Activated CD4-positive, CD25-positive, alpha-beta regulatory T cell treated with anti-CD3 and anti-CD28 coated beads, Interleukin-2, amount 50 U/mL, for 16 hours (primary cell): ENCODE data around the gene SH3PXD2B.
"Not testable (repeated sequence)": the region's sequence is repeated elsewhere in the genome, so short reads cannot be mapped to it uniquely, and the experiment has no call there.

Experiments used
- DNase-seq: peaks from one replicate; pipeline ENCODE4 v3.0.0-alpha.2; 2020; ENCODE audit warnings: low read depth, low spot score

SH3PXD2B gene

DNA sequence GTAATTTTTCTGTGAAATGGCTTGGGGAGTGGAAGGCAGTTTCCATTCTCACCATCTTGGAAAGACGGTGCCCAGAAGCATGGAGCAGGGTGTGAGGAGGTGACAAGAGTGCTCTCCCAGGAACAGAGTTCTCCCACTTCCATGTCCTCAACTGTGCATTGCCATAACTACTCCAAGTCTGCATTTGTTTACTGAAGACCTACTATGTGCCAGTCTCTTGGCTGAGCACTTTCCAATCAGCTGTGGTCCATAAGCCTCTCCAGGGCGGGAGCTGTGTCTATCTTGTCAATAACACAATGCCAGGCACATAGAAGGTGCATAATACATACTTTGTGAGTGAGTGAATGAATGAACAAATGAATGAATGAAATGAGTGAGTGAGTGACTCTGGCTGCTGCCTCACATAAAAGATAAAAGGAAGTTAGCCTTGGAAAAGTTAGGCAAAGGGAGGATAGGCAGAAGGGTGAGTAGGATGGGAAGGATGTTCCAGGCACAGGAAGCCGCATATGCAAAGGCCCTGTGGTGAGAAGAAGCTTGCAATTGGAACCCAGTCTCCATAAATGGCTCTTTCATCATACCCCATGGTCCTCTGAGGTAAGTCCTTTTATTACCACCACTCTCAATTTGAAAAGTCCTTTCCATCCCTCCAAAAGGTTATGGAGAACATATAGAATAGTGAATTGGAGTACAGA is 31.3 kb upstream of the SH3PXD2B start:
- DNase-seq, result no peak

DNA sequence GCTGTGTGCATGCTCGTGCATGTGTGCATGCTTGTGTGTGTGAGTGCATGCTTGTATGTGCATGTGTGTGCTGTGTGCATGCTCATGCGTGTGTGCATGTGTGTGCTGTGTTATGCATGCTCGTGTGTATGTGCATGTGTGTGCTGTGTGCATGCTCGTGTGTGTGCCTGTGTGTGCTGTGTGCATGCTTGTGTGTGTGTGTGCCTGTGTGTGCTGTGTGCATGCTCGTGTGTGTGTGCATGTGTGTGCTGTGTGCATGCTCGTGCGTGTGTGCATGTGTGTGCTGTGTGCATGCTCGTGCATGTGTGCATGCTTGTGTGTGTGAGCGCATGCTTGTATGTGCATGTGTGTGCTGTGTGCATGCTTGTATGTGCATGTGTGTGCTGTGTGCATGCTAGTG is 30.3 kb upstream of the SH3PXD2B start:
- no peak for DNase-seq

DNA sequence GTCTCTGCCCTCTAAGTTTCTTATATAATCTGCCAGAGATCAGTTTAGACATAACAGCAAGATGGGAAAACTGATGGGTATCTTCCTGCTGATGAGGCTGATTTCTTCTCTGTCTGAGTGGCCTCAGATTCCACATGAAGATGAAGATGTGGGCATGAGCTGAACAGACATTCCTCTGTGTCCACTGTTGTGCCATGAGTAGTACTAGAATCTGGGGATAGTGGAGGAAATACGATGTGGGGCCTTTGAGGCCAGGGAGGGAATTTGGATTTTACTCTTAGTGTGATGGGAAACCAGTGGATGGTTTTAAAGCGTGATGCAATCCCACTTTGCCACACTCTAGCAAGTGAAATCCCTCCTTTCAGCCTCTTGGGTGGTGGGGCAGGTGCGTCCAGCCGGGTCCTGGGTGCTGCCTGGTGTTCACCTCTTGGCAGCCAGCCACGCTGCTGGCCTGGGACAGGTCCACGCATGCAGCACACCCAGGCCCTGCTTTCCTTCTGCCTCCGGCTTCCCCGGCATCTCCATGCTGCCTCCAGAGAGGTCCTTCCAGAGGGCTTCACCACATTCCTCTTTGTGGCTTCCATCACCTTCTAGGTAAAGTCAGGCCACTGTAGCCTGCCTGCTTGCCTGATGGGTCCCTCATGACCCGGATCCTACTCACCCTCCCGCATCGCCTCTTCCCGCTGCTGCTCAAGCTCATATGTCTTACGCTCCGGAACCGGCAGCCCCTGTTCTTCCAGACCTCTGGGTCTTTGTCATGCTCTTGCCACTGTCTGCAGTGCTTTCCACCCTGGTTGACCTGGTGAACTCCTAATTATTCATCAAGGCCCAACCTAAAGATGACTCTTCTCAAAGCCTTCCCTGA is 28.1 kb upstream of the SH3PXD2B start:
- DNase-seq, result no peak

GRCh38 chr5:172481011-172481800 is 26.9 kb upstream of the SH3PXD2B start:
- DNase-seq, result no peak

- DNase-seq, result no peak
Observed at GRCh38 chr5:172479784-172480115, 25.4 kb upstream of the SH3PXD2B start.

- no peak for DNase-seq
Observed at GRCh38 chr5:172479034-172479783, 24.9 kb upstream of the SH3PXD2B start.

DNA sequence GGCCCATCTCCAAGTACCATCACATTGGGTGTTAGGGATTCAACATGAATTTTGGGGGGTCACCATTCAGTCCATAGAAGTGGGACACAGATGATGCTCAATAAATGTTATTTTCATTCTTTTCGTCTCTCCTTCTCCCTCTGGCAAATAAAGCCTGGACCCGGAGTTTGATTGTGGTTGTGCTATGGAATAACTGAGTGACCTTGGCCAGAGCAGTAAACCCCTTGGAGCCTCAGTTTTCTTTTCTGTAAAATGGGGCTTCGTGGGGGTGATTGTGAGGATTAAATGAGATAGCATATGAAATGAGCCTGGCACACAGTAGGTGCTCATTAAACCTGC is 24.3 kb upstream of the SH3PXD2B start:
- DNase-seq, result not testable (repeated sequence)

- DNase-seq, result no peak
Observed at GRCh38 chr5:172478256-172478655, 23.9 kb upstream of the SH3PXD2B start.

GRCh38 chr5:172477466-172477865 is 23.1 kb upstream of the SH3PXD2B start:
- DNase-seq, result no peak

DNA sequence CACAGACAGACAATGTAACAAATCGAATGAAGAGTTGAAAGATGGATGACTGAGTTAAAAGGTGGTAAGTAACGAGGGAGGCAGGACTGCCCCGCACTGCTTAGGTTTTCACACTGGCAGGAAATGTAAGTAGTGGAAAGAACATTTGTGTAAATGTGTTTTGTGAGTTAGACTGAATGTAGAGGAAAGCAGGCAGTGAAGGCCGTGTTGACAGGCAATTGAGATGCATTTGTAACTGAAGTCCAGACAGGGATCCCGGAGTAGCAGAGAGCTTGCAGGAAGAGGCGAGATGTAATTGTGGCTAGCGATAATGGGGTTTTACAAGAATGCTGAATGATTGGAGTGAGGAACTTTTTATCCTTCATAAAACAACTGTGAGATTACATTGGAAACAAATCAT is 20.0 kb upstream of the SH3PXD2B start:
- DNase-seq, result no peak

DNA sequence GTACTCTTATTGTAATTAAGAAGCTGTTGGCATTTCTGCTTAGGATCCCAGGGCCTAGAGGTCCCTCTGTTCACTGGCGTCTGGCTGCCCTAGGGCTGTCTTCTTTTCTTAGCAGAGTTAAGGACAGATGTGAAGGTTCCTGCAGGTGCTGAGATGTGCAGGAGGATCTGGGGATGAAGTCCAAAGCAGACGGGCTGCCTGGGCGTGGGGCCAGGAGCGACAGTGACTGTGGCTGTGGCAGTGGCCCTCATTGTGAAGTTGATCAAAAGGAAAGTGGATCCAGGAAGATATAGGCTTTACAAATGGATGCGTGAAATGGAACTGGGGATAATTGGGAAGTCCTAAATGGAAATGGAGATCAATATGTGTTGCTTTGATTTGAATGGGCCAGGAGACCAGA is 19.1 kb upstream of the SH3PXD2B start:
- no peak for DNase-seq

GRCh38 chr5:172469697-172470096 is 15.4 kb upstream of the SH3PXD2B start:
- DNase-seq, result no peak

GRCh38 chr5:172466062-172466461 is 11.7 kb upstream of the SH3PXD2B start:
- DNase-seq, result no peak

GRCh38 chr5:172463031-172463430 is 8.7 kb upstream of the SH3PXD2B start:
- DNase-seq, result no peak

GRCh38 chr5:172459783-172460165 is 5.4 kb upstream of the SH3PXD2B start:
- no peak for DNase-seq

DNA sequence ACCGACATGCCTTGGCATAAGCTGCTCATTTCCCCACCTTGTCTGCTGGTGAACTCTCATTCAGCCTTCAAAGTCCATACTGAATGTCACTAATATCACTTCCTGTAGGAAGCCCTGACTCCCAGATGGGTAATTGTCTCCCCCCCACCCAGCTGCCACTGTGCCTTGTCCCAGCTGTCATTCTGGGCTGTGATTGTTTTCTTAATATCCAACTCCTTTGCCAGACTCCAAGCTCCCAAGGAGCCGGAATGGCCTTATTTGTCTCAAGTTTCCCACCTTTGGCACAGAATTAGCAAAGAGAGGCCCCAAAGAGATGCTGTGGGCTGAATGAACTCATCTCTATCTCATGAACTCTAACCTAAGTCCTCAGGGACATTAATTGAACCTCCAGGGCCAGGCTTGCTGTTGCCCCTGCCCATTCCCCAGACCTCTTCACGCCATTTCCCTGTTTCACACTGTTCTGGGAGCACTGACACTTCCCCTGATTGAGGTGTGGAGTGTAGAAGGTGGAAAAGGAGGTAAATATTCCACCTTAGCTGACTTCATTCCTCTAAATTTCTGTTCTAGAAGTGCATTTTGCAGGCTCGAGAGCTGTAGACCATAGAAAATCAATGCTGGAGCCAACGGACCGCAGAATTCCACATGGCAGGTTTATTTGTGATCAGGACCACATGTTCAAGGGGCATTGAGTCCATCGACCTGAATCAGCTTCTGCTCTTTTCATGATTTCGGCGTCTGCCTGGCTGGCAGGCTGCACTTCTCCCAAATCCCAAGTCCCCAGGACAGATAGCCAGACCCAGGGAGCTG is 4.9 kb upstream of the SH3PXD2B start:
- DNase-seq, result no peak

DNA sequence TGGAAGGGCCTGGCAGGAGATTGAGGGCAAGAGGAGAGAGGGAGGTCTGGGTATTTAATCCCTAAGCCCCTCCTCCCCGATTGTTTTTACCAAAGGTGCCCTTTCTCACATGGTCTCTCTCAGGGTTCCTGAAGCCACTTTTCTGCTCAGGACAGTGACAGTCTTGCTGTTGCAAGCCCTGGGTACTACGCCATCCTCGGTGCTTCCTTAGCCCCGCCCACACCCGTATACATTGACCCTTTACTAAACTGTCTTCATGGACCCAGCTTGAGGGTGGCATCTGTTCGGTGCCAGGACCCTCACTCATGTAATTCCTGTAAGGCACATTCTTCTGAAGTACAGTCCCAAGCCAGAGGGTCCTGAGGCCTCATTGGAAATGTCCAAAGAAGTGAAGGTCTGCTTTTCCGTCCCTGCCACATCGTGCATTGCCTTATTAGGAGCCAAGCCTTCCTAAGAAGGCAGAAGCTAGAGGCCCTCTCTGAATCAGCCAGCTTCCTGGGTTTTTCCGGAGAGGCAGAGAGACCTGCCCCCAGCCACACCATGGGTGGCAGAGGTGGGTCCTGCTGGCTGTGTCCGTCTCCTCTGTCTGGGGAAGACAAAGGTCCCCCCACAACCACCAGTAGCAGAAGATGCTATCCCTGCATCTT is 1.9 kb upstream of the SH3PXD2B start:
- no peak for DNase-seq

DNA sequence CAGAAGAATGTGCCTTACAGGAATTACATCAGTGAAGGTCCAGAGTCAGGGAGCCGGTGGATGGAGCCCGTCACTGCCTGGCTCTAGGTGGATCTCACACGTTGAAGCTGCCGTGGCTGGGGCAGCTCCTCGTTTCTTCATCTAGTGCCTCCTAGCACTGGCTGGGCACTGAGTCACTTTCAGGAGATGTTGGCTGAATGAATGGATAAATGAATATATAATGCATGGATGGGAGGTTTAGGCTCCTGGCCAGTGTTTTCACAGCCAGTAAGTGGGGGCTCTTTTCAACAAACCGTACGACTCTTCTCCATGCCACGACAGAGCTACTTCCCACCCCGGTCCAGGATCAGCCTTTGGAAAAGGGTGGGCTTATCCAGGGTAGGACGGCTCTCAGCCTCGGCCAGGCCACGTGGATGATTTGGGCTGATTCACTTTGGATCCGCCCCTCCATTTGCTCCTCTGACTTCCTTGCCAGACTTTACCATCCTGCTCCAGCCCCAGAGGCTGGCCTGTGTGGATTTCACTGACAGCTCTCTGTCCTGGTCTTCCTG is 1.3 kb upstream of the SH3PXD2B start:
- DNase-seq, result no peak

DNA sequence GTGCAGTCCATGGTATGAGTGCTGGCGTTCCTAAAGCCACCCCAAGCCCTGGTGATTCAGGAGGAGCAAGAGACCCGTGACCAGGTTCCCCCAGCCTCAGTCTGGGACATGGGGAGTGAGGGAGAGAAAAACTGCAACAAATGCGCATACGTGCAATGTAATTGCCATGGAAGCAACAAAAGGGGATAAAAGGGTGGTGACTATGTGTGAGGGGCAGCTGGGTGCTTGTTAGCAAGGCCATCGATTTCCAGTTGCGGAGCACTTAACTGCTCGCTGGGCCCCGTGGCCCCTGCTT is 709 bp upstream of the SH3PXD2B start:
- no peak for DNase-seq

DNA sequence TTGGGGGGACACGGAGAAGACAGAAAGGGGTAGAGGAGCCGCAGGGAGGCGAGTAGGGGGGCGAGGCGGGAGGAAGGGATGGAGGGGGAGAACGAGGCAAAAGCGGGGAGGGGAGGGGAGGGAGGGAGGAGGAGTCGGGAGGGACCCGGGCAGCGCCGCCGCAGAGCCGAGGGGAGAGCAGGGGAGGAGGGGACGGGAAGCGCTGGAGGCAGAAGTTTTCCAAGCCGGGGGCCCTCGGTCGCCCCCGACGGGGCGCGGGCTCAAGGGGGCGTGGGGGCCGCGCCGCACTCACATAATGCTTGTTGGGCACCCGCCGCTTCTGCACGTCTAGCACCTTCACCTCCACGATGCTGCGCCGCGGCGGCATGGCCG is 353 bp downstream of the SH3PXD2B start:
- DNase-seq, result no peak
